Dendritic cell treated with granulocyte-macrophage colony-stimulating factor and Interleukin-4, amounts not matched to agents 40 ng/mL and 50 ng/mL, for 4 days (primary cell): ENCODE measurements around the gene PANK2.
A peak's percentile ranks its signal among the peaks of the same experiment; 100 is the strongest.
"Not testable (repeated sequence)": the region's sequence is repeated elsewhere in the genome, so short reads cannot be mapped to it uniquely, and the experiment has no call there.

Source experiments
- H3K27ac Mint-ChIP-seq: one replicate; pipeline ENCODE4 v1.8.0; 2022; ENCODE audit warnings: mild to moderate bottlenecking, mixed read lengths
- H3K27me3 Mint-ChIP-seq: one replicate; pipeline ENCODE4 v1.8.0; 2022; ENCODE audit warnings: mild to moderate bottlenecking, mixed read lengths
- H3K36me3 Mint-ChIP-seq: one replicate; pipeline ENCODE4 v1.8.0; 2022; ENCODE audit warnings: low read depth, mixed read lengths
- H3K4me1 Mint-ChIP-seq: one replicate; pipeline ENCODE4 v1.8.0; 2022; ENCODE audit warnings: low read depth, mixed read lengths
- H3K4me3 Mint-ChIP-seq: one replicate; pipeline ENCODE4 v1.8.0; 2022; ENCODE audit warnings: mild to moderate bottlenecking, moderate library complexity, mixed read lengths
- H3K9me3 Mint-ChIP-seq: one replicate; pipeline ENCODE4 v1.8.0; 2022; ENCODE audit warnings: mixed read lengths
- intact Hi-C: fragments of 100-400 bp; cut with micrococcal nuclease; formaldehyde crosslinking; loops from one replicate; pipeline ENCODE4 v1.15.0; 2022

PANK2 gene

DNA sequence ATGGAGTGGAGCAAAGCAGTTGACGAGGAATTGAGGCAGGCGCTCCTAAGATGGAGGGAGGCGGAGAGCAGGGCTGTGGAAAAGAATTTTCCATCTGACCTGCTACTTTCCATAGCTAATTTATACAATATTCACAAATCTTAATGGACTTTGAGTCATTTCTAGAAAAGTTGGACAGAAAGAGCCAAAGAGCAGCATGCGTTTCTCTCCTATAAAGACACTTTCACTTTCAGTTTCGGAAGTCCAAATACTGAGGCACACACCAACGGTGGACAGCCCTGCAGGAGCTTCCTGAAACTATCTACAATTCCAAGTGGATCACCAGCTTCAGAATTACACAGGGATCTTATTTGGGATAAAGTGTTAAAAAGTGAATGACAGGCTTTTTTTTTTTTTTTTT, 43.5 kb downstream of the PANK2 start:
- peak overlapping the region; percentile 22 for H3K4me3 Mint-ChIP-seq
- no peaks in the 10 kb centered on the region for H3K9me3 Mint-ChIP-seq
- H3K27me3 Mint-ChIP-seq, result no peaks in the 10 kb centered on the region
- H3K27ac Mint-ChIP-seq, result peak overlapping the region; percentile 76
- peaks cover 81% of the 10 kb centered on the region for H3K36me3 Mint-ChIP-seq
- intact Hi-C loops, result no loop called here
- H3K4me1 Mint-ChIP-seq, result peaks cover 69% of the 10 kb centered on the region

DNA sequence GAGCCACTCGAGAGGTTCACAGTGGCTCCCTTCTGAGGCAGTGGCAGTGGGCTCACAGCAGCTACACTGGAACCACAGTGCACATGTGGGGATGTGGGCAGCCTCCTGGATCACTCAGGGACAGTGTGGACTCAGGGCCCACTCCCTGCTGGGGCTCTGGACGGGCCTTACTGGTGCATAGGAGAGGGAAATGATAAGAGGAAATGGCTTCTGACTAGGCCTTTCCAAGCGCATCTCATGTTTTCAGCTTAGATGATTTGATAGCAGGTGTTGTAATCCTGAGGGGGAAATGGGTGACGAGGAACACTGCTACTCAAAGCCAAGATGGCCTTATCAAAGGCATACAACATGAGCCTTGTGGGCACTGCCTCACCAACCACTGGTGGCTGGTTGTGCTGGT, 44.0 kb downstream of the PANK2 start:
- H3K36me3 Mint-ChIP-seq, result peaks cover 81% of the 10 kb centered on the region
- H3K4me3 Mint-ChIP-seq, result no peak overlapping the region
- H3K4me1 Mint-ChIP-seq, result peaks cover 63% of the 10 kb centered on the region
- peak overlapping the region; percentile 76 for H3K27ac Mint-ChIP-seq
- H3K9me3 Mint-ChIP-seq, result no peaks in the 10 kb centered on the region
- no peaks in the 10 kb centered on the region for H3K27me3 Mint-ChIP-seq
- intact Hi-C loops, result no loop called here

DNA sequence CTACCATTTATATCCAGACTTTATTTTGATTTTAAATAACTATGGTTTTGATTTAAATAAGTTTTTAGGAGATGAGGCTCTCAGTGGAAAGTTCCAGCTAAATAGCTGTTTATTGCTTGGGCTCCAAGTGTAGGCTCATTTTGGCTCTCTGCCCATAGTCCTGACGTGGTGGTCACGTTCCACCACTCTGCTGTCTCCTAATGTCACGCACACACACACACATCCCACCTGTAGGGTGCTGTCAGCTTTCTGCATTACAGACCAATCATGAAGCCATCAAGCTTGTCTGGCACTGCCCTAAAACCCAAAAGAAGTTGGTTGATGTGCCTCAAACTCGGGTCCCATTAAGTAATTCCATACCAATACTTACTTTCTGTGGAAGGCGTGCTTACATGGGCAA, 45.4 kb downstream of the PANK2 start:
- H3K4me3 Mint-ChIP-seq, result no peak overlapping the region
- H3K27me3 Mint-ChIP-seq, result no peaks in the 10 kb centered on the region
- H3K4me1 Mint-ChIP-seq, result peaks cover 53% of the 10 kb centered on the region
- no peak overlapping the region for H3K27ac Mint-ChIP-seq
- H3K36me3 Mint-ChIP-seq, result peaks cover 92% of the 10 kb centered on the region
- intact Hi-C loops, result no loop called here
- no peaks in the 10 kb centered on the region for H3K9me3 Mint-ChIP-seq

DNA sequence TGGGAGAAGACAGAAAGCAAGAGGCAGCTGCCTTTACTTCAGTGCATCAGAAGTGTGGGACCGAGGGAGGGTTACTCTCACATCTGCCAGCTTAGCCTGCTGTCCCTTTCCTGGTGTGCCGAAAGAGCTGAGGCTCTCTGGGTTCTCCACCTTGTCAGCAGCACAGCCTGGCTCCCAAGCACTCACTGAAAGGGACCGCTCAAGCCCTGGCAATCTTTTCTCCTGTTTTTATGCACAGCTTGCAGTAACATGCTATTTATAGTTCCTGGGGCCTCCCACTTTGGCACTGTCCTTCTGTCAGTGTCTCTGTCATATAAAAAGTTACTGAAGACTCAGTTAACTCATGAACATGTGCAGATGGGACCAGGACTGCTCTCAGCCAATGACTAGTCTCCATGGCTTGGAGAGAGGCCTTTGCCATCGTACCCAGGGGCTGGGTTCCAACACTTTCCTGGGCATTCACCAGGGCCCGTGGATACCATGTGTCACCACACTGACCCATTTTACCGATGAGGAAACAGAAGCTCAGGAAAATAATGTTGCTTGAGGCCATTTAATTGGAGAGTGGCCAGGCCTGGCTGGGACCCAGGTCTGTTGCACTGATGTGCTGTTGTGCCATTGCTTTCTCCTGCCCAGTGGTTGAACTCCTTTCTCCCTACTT, 46.2 kb downstream of the PANK2 start:
- Mint-ChIP-seq H3K36me3 (peaks cover 95% of the 10 kb centered on the region), H3K4me1 (peaks cover 45% of the 10 kb centered on the region), H3K27me3 (no peaks in the 10 kb centered on the region), H3K27ac (no peak overlapping the region), H3K9me3 (no peaks in the 10 kb centered on the region), H3K4me3 (no peak overlapping the region)
- intact Hi-C loops, result no loop called here

DNA sequence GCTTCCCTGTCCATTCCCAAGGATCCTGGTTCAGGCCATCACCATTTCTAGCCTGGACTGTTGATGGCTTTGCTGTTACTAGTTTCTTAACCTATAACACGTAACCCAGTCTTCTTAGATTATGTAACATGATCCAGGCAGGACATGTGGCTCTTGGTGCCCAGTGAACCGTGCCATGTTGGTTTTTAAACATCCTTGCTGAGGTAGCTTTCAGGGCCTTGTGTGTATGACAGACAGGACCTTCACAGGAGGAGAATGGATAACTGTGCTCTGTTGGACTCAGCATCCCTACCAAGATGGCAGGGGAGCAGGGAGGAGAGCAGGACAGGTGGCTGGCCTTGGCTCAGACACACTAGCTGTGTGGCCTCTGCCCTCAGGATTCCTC, 46.8 kb downstream of the PANK2 start:
- Mint-ChIP-seq H3K27me3 (no peaks in the 10 kb centered on the region), H3K36me3 (peaks cover 95% of the 10 kb centered on the region), H3K27ac (no peak overlapping the region), H3K9me3 (no peaks in the 10 kb centered on the region), H3K4me1 (peaks cover 40% of the 10 kb centered on the region), H3K4me3 (no peak overlapping the region)
- intact Hi-C loops, result no loop called here

DNA sequence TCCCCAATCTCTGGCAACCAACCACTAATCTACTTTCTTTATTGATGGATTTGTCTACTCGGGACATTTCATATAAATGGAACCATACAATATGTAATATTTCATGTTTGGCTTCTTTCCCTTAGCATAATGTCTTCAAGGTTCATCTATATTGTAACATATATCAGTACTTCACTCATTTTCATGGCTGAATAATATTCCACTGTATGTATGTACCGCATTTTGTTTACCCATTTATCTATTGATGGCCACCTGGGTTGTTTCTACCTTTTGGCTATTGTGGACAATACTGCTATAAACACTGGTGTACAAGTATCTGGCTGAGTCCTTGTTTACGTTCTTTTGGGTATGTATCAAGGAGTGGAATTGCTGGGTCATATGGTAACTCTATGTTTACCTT, 48.4 kb downstream of the PANK2 start:
- no peak overlapping the region for H3K27ac Mint-ChIP-seq
- no peak overlapping the region for H3K4me3 Mint-ChIP-seq
- H3K4me1 Mint-ChIP-seq, result peaks cover 28% of the 10 kb centered on the region
- no peaks in the 10 kb centered on the region for H3K9me3 Mint-ChIP-seq
- intact Hi-C loops, result no loop called here
- H3K36me3 Mint-ChIP-seq, result peaks cover 97% of the 10 kb centered on the region
- H3K27me3 Mint-ChIP-seq, result no peaks in the 10 kb centered on the region

DNA sequence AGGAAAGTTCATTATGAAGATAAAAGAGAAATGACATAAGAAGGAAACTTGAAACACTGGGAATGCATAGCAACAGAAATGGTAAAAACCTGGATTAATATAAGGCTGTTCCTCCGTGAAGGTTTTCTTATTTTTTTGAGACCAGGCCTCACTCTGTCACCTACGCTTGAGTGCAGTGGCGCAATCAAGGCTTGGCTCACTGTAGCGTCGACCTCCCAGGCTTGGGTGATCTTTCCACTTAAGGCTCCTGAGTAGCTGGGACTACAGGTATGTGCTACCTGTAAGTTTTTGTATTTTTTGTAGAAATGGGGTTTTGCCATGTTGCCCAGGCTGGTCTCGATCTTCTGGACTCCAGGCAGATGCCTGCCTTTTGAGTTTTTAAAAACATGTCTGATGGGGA, 51.7 kb downstream of the PANK2 start:
- Mint-ChIP-seq H3K4me1 (no peaks in the 10 kb centered on the region), H3K9me3 (no peaks in the 10 kb centered on the region), H3K27me3 (no peaks in the 10 kb centered on the region), H3K4me3 (no peak overlapping the region), H3K27ac (no peak overlapping the region), H3K36me3 (peaks cover 94% of the 10 kb centered on the region)
- intact Hi-C loops, result no loop called here

DNA sequence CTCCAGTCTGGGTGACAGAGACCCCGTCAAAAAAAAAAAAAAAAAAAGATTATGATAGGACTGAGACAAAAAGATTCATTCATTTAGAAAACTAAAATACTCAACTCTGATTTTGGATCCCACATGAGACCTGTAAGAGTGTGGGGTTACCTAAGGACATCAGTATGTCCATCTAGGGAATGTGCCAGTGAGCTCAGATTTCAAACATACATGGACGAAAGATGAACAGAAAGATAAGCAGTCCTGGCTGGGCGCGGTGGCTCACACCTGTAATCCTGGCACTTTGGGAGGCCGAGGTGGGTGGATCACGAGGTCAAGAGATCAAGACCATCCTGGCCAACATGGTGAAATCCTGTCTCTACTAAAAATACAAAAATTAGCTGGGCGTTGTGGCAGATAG, 57.5 kb downstream of the PANK2 start:
- H3K36me3 Mint-ChIP-seq, result peaks cover 86% of the 10 kb centered on the region
- intact Hi-C loops, H3K9me3 Mint-ChIP-seq: not testable (repeated sequence)

DNA sequence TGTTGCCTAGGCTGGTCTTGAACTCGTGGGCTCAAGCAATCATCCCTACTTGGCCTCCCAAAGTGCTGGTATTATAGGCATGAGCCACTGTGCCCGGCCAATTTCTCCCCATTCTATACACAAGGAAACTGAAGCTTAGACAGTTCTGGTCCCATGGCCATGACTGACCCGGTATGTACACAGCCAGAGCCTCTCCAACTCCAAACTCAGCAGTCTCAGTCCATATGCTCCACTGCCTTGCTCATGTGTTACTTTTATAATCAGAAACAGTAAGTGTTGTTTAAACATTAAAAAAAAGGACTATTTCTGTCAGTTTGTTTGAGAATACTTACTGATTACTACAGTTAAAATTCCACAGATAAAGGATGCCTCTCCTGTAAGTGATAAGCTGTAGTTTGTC, 75.5 kb downstream of the PANK2 start:
- Mint-ChIP-seq H3K4me1 (peaks cover 14% of the 10 kb centered on the region), H3K9me3 (no peaks in the 10 kb centered on the region), H3K36me3 (peaks cover 60% of the 10 kb centered on the region), H3K27ac (no peak overlapping the region), H3K4me3 (no peak overlapping the region), H3K27me3 (no peaks in the 10 kb centered on the region)
- intact Hi-C loops, result no loop called here

More for the DNA sequence above, 57.5 kb downstream of the PANK2 start:
- not testable (repeated sequence) for H3K27ac Mint-ChIP-seq, H3K27me3 Mint-ChIP-seq, H3K4me1 Mint-ChIP-seq, H3K4me3 Mint-ChIP-seq

DNA sequence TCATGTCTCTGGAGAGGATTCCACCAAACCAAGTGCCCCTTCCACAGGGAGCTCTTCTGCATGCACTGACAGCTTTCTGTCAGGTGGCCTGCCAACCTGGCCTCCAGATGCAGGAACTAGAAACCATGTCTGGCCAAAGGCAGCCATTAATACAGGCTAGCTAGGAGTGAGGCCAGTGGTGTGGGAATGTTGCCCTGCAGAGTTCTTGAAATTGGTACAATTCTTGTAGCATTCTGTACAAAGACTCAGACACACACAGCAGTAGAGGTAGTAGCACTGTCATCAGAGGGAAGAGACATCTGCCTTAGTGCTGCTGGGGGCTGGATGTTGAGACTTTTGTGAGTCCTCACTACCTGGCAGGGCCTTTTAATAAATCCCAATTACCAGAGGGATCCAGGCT, 77.4 kb downstream of the PANK2 start:
- Mint-ChIP-seq H3K9me3 (no peaks in the 10 kb centered on the region), H3K27me3 (no peaks in the 10 kb centered on the region), H3K4me1 (peaks cover 30% of the 10 kb centered on the region), H3K27ac (peak overlapping the region; percentile 56), H3K4me3 (no peak overlapping the region), H3K36me3 (peaks cover 60% of the 10 kb centered on the region)
- intact Hi-C loops, result no loop called here

DNA sequence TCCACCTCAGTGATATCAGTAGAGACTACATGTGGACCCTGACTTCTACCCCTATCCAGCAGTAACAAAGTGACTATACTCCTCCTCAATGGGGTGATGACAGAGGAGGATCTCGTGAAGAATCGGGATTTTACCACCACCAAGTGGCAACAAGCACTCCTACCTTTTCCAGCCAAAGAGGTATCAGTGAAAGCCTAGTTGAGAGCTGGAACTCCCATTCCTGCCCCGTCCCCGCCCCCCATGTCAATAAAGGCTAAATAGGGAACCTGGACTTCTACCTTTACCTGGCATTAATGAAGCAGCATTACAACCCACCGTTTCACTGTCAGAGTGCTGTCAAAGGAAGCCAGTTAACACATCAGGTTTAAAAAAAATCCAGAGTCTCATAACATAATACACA, 80.8 kb downstream of the PANK2 start:
- no peaks in the 10 kb centered on the region for H3K27me3 Mint-ChIP-seq
- intact Hi-C loops, result no loop called here
- no peak overlapping the region for H3K4me3 Mint-ChIP-seq
- no peaks in the 10 kb centered on the region for H3K9me3 Mint-ChIP-seq
- peak overlapping the region; percentile 16 for H3K27ac Mint-ChIP-seq
- peaks cover 61% of the 10 kb centered on the region for H3K4me1 Mint-ChIP-seq
- peaks cover 69% of the 10 kb centered on the region for H3K36me3 Mint-ChIP-seq

DNA sequence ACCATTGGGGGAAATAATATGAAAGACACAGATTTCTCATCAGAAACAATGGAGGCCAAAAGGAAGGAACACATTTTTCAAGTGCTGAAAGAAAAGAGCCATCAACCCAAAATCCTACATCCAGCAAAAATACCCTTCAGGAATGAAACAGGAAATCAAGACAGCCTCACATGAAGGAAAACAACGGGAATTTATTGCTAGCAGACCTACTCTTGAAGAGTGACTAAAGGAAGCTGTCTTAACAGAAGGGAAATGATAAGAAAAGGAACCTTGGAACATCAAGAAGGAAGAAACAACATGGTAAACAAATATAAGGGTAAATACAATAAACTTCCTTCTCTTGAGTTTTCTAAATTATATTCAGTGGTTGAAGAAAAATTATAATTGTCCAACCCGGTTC, 82.0 kb downstream of the PANK2 start:
- Mint-ChIP-seq H3K27ac (peak overlapping the region; percentile 16), H3K9me3 (no peaks in the 10 kb centered on the region), H3K36me3 (peaks cover 68% of the 10 kb centered on the region), H3K4me1 (peaks cover 62% of the 10 kb centered on the region), H3K27me3 (no peaks in the 10 kb centered on the region), H3K4me3 (no peak overlapping the region)
- intact Hi-C loops, result no loop called here

DNA sequence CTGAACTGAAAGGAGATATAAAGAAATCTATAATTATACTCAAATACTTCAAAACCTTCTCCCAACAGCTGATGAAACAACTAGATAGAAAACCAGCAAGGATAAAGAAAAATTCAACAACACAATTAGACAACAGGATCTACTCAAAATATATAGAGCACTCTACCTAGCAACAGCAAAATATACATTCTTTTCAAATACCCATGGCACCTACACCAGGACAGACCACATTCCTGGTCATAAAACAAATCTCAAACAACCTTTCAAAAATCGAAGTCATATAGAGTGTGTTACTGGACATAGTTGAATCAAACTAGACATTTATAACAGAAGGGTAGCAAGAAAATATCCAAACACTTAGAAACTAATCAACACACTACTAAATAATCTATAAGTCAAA, 83.0 kb downstream of the PANK2 start:
- no peak overlapping the region for H3K4me3 Mint-ChIP-seq
- no peak overlapping the region for H3K27ac Mint-ChIP-seq
- H3K4me1 Mint-ChIP-seq, result peaks cover 55% of the 10 kb centered on the region
- H3K27me3 Mint-ChIP-seq, result no peaks in the 10 kb centered on the region
- no peaks in the 10 kb centered on the region for H3K9me3 Mint-ChIP-seq
- H3K36me3 Mint-ChIP-seq, result peaks cover 60% of the 10 kb centered on the region
- intact Hi-C loops, result no loop called here

DNA sequence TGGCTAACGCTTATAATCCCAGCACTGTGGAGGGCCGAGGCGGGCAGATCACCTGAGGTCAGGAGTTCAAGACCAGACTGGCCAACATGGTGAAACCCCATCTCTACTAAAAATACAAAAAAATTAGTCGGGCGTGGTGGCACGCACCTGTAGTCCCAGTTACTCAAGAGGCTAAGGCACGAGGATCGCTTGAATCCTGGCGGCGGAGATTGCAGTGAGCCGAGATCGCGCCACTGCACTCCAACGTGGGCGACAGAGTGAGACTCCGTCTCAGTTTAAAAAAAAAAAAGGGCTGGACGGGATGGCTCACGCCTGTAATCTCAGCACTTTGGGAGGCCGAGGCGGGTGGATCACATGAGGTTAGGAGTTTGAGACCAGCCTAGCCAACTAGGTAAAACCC, 83.4 kb downstream of the PANK2 start:
- Mint-ChIP-seq H3K36me3 (peaks cover 60% of the 10 kb centered on the region), H3K4me1 (peaks cover 55% of the 10 kb centered on the region)
- H3K27me3 Mint-ChIP-seq, H3K4me3 Mint-ChIP-seq, H3K9me3 Mint-ChIP-seq, intact Hi-C loops, H3K27ac Mint-ChIP-seq: not testable (repeated sequence)

DNA sequence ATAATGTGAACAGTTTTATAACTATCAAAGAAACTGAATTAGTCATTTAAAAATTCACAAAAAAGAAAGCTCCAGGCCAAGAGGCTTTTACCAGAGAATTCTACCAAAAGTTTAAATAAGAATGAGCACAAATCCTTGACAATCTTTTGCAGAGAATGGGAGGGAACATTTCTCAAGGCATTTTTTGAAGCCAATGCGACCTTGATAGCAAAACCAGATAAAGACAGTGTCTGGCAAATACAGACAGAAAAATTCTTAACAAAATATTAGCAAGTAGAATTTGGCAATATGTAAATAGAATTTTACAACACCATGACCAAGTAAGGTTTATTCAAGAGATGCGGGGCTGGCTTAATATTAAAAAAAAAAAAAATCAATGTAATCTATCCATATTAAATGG, 84.5 kb downstream of the PANK2 start:
- no peaks in the 10 kb centered on the region for H3K27me3 Mint-ChIP-seq
- intact Hi-C loops, result no loop called here
- H3K4me1 Mint-ChIP-seq, result peaks cover 55% of the 10 kb centered on the region
- no peak overlapping the region for H3K4me3 Mint-ChIP-seq
- peak overlapping the region; percentile 42 for H3K27ac Mint-ChIP-seq
- no peaks in the 10 kb centered on the region for H3K9me3 Mint-ChIP-seq
- peaks cover 54% of the 10 kb centered on the region for H3K36me3 Mint-ChIP-seq
